ENCODE data around the gene RMI2.
A peak's percentile ranks its signal among the peaks of the same experiment; 100 is the strongest.

The RMI2 gene

GRCh38 chr16:11328172-11329070, 16.8 kb upstream of the RMI2 start:
- Histone ChIP-seq H3K4me3 (replicated peaks; ENCODE audit: low read depth, low read length) (peak overlapping the region; percentile 53), H3K27me3 (replicated peaks; ENCODE audit: control insufficient read depth, insufficient read depth, low read length) (no peaks in the 10 kb centered on the region), H3K36me3 (ENCODE audit: control insufficient read depth, insufficient read depth, low read length) (no peaks in the 10 kb centered on the region)
- peak; percentile 83 for DNase-seq (ENCODE audit: extremely low read depth, insufficient read length)
- no peak for TF ChIP-seq CTCF (IDR thresholded peaks at IDR 0.05; ENCODE audit: insufficient read depth, low read length, poor library complexity, severe bottlenecking)

GRCh38 chr16:11329071-11329491, 16.2 kb upstream of the RMI2 start:
- no peak for TF ChIP-seq CTCF (IDR thresholded peaks at IDR 0.05; ENCODE audit: insufficient read depth, low read length, poor library complexity, severe bottlenecking)
- Histone ChIP-seq H3K4me3 (replicated peaks; ENCODE audit: low read depth, low read length) (peak overlapping the region; percentile 33), H3K27me3 (replicated peaks; ENCODE audit: control insufficient read depth, insufficient read depth, low read length) (no peaks in the 10 kb centered on the region), H3K36me3 (ENCODE audit: control insufficient read depth, insufficient read depth, low read length) (no peaks in the 10 kb centered on the region)
- no peak for DNase-seq (ENCODE audit: extremely low read depth, insufficient read length)

- Histone ChIP-seq H3K36me3 (ENCODE audit: control insufficient read depth, insufficient read depth, low read length) (no peaks in the 10 kb centered on the region), H3K4me3 (replicated peaks; ENCODE audit: low read depth, low read length) (no peak overlapping the region), H3K27me3 (replicated peaks; ENCODE audit: control insufficient read depth, insufficient read depth, low read length) (no peaks in the 10 kb centered on the region)
- no peak for TF ChIP-seq CTCF (IDR thresholded peaks at IDR 0.05; ENCODE audit: insufficient read depth, low read length, poor library complexity, severe bottlenecking)
- no peak for DNase-seq (ENCODE audit: extremely low read depth, insufficient read length)
Measured at GRCh38 chr16:11329891-11330290, 15.4 kb upstream of the RMI2 start.

GRCh38 chr16:11330526-11331237, 14.6 kb upstream of the RMI2 start:
- DNase-seq (ENCODE audit: extremely low read depth, insufficient read length) = no peak
- H3K36me3 ChIP-seq (ENCODE audit: control insufficient read depth, insufficient read depth, low read length) = no peaks in the 10 kb centered on the region
- no peak overlapping the region for H3K4me3 ChIP-seq (replicated peaks; ENCODE audit: low read depth, low read length)
- TF ChIP-seq CTCF (IDR thresholded peaks at IDR 0.05; ENCODE audit: insufficient read depth, low read length, poor library complexity, severe bottlenecking) = no peak
- H3K27me3 ChIP-seq (replicated peaks; ENCODE audit: control insufficient read depth, insufficient read depth, low read length) = no peaks in the 10 kb centered on the region

- Histone ChIP-seq H3K4me3 (replicated peaks; ENCODE audit: low read depth, low read length) (no peak overlapping the region), H3K27me3 (replicated peaks; ENCODE audit: control insufficient read depth, insufficient read depth, low read length) (no peaks in the 10 kb centered on the region), H3K36me3 (ENCODE audit: control insufficient read depth, insufficient read depth, low read length) (no peaks in the 10 kb centered on the region)
- no peak for TF ChIP-seq CTCF (IDR thresholded peaks at IDR 0.05; ENCODE audit: insufficient read depth, low read length, poor library complexity, severe bottlenecking)
- no peak for DNase-seq (ENCODE audit: extremely low read depth, insufficient read length)
Measured at GRCh38 chr16:11331967-11332366, 13.3 kb upstream of the RMI2 start.

All from GM06990 (cell line).